Measurements from ENCODE around the gene MINDY4. TPM values are rescaled to one million over a fixed set of nuclear protein-coding genes. Genes with fewer than 3 reads are reported as not detected.

Gene MINDY4
- total RNA-seq, 1 donor from 2014 or later = 5.3 TPM

- DNase-seq (ENCODE audit: low read depth) = no peak
- Histone ChIP-seq H3K27me3 (ENCODE audit: control insufficient read depth, insufficient read depth, low read length) (peaks cover 29% of the 10 kb centered on the region), H3K36me3 (ENCODE audit: control insufficient read depth, insufficient read depth, low read length) (no peaks in the 10 kb centered on the region), H3K4me3 (ENCODE audit: low read depth, low read length) (no peak overlapping the region)
- no peak for TF ChIP-seq CTCF (IDR thresholded peaks at IDR 0.05; ENCODE audit: insufficient read depth, low read length, poor library complexity, severe bottlenecking)
Observed at GRCh38 chr7:30731581-30731980, 39.6 kb upstream of the MINDY4 start.

DNA sequence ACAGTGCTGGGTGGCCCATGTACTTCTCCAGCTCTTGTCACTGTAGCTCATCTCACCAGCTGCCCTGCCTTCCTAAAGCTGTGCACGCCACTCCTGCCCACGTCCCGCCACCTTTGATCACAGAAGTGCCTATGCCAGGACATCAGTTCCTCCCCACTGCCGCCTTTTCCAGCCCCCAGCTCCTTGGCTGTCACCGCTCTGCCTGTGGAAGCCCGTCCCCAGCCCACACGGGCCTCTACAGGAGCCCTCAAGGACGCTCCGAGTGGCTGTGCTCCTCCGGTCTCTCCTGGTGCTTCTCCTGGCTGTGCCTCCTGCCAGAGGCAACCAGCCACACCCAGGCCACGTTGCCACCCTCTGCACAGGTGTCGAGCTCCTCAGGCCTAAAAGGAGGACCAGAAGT is 38.6 kb upstream of the MINDY4 start:
- H3K36me3 ChIP-seq (ENCODE audit: control insufficient read depth, insufficient read depth, low read length) = no peaks in the 10 kb centered on the region
- DNase-seq (ENCODE audit: low read depth) = no peak
- peaks cover 28% of the 10 kb centered on the region for H3K27me3 ChIP-seq (ENCODE audit: control insufficient read depth, insufficient read depth, low read length)
- no peak overlapping the region for H3K4me3 ChIP-seq (ENCODE audit: low read depth, low read length)
- no peak for TF ChIP-seq CTCF (IDR thresholded peaks at IDR 0.05; ENCODE audit: insufficient read depth, low read length, poor library complexity, severe bottlenecking)

GRCh38 chr7:30733216-30733615 is 38.0 kb upstream of the MINDY4 start:
- no peaks in the 10 kb centered on the region for H3K36me3 ChIP-seq (ENCODE audit: control insufficient read depth, insufficient read depth, low read length)
- no peak for DNase-seq (ENCODE audit: low read depth)
- no peak for TF ChIP-seq CTCF (IDR thresholded peaks at IDR 0.05; ENCODE audit: insufficient read depth, low read length, poor library complexity, severe bottlenecking)
- no peak overlapping the region for H3K4me3 ChIP-seq (ENCODE audit: low read depth, low read length)
- H3K27me3 ChIP-seq (ENCODE audit: control insufficient read depth, insufficient read depth, low read length) = peaks cover 25% of the 10 kb centered on the region

DNA sequence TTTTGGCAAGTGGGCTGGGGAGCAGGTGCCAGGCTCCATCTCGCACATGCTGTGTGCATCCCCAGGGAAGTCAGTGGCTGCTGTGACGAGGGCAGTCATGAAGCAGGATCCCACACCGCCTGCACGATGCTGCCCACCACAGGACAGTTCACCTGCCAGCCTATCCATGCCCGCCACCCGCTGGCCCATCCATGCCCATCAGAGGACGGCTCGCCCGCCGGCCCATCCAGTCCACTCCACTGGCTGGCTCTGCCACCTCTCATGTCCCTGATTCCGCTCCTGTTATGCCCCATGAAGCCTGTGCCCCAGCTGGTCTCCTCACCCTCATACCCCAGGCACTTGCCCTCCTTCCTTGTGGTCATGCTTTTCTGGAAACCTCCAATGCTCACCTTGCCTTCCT is 37.5 kb upstream of the MINDY4 start:
- peaks cover 25% of the 10 kb centered on the region for H3K27me3 ChIP-seq (ENCODE audit: control insufficient read depth, insufficient read depth, low read length)
- DNase-seq (ENCODE audit: low read depth) = no peak

GRCh38 chr7:30734497-30734896 is 36.7 kb upstream of the MINDY4 start:
- H3K36me3 ChIP-seq (ENCODE audit: control insufficient read depth, insufficient read depth, low read length) = no peaks in the 10 kb centered on the region
- TF ChIP-seq CTCF (IDR thresholded peaks at IDR 0.05; ENCODE audit: insufficient read depth, low read length, poor library complexity, severe bottlenecking) = no peak

More for the DNA sequence above, 37.5 kb upstream of the MINDY4 start:
- H3K4me3 ChIP-seq (ENCODE audit: low read depth, low read length) = no peak overlapping the region
- no peak for TF ChIP-seq CTCF (IDR thresholded peaks at IDR 0.05; ENCODE audit: insufficient read depth, low read length, poor library complexity, severe bottlenecking)
- no peaks in the 10 kb centered on the region for H3K36me3 ChIP-seq (ENCODE audit: control insufficient read depth, insufficient read depth, low read length)

GRCh38 chr7:30735631-30736030 is 35.6 kb upstream of the MINDY4 start:
- no peak for DNase-seq (ENCODE audit: low read depth)
- no peak for TF ChIP-seq CTCF (IDR thresholded peaks at IDR 0.05; ENCODE audit: insufficient read depth, low read length, poor library complexity, severe bottlenecking)
- Histone ChIP-seq H3K36me3 (ENCODE audit: control insufficient read depth, insufficient read depth, low read length) (no peaks in the 10 kb centered on the region), H3K27me3 (ENCODE audit: control insufficient read depth, insufficient read depth, low read length) (peaks cover 20% of the 10 kb centered on the region), H3K4me3 (ENCODE audit: low read depth, low read length) (no peak overlapping the region)

More at GRCh38 chr7:30734497-30734896, 36.7 kb upstream of the MINDY4 start:
- H3K4me3 ChIP-seq (ENCODE audit: low read depth, low read length) = no peak overlapping the region
- no peak for DNase-seq (ENCODE audit: low read depth)
- peaks cover 27% of the 10 kb centered on the region for H3K27me3 ChIP-seq (ENCODE audit: control insufficient read depth, insufficient read depth, low read length)
